IMR-90 (cell line): Measurements from ENCODE around the gene DPM1. TPM values are rescaled to one million over a fixed set of nuclear protein-coding genes. Genes with fewer than 3 reads are reported as not detected.

Experiments
- ATAC-seq: fragments of 200-7000 bp; cut with Tn5 transposase; 2 replicates; pipeline ENCODE4 v1.9.1; 2020; ENCODE audit warnings: low read depth, mild to moderate bottlenecking, moderate library complexity
- BruUV-seq: library from RNA; stranded (reverse); fragments of 400-500 nt; replicated peaks from 2 replicates; lab custom pipeline; 2021; lab: Mats Ljungman, UMichigan
- CTCF ChIA-PET: fragments of 300-600 bp; formaldehyde crosslinking; extraction: SDS; loops from one replicate; lab custom pipeline; 2021; ENCODE audit warnings: antibody characterized with exemption; lab: Yijun Ruan, JAX
- POLR2A ChIA-PET: fragments of 300-600 bp; sonication (Branson Sonifier 250); formaldehyde crosslinking; loops from one replicate; lab custom pipeline; 2022; ENCODE audit warnings: antibody characterized with exemption; ENCODE audit not compliant: unreplicated experiment; lab: Charles Lee
- DNase-seq: peaks from one replicate; pipeline ENCODE4 v3.0.0; 2013
- H2AFZ ChIP-seq: replicated peaks from 2 replicates; pipeline ENCODE3; 2013; ENCODE audit warnings: low read length, mild to moderate bottlenecking; ENCODE audit not compliant: poor library complexity
- H2AK5ac ChIP-seq: 2 replicates; pipeline ENCODE4 v1.6.1; 2013; ENCODE audit warnings: low read depth, low read length, inconsistent platforms
- H2AK9ac ChIP-seq: replicated peaks from 2 replicates; pipeline ENCODE3; 2013; ENCODE audit warnings: mild to moderate bottlenecking, low read depth, low read length, moderate library complexity; ENCODE audit not compliant: poor library complexity
- H2BK120ac ChIP-seq: 2 replicates; pipeline ENCODE4 v1.6.1; 2013; ENCODE audit warnings: low read depth, low read length, inconsistent platforms
- H2BK15ac ChIP-seq: 3 replicates; pipeline ENCODE4 v1.6.1; 2013; ENCODE audit warnings: low read depth, low read length, inconsistent platforms
- H2BK20ac ChIP-seq: 2 replicates; pipeline ENCODE4 v1.6.1; 2013; ENCODE audit warnings: low read depth, mild to moderate bottlenecking, inconsistent platforms, low read length, moderate library complexity
- H2BK5ac ChIP-seq: 2 replicates; pipeline ENCODE4 v1.6.1; 2013; ENCODE audit warnings: mild to moderate bottlenecking, low read depth, low read length, inconsistent platforms; ENCODE audit not compliant: poor library complexity, severe bottlenecking
- H3K14ac ChIP-seq: replicated peaks from 2 replicates; pipeline ENCODE4 v1.6.1; 2013; ENCODE audit warnings: low read depth, low read length, inconsistent platforms
- H3K18ac ChIP-seq: 2 replicates; pipeline ENCODE4 v1.6.1; 2013; ENCODE audit warnings: low read depth, low read length, control low read depth
- H3K23ac ChIP-seq: 2 replicates; pipeline ENCODE4 v1.6.1; 2013; ENCODE audit warnings: low read depth, low read length, inconsistent platforms
- H3K27ac ChIP-seq: 2 replicates; pipeline ENCODE4 v1.5.1; 2013; ENCODE audit warnings: mild to moderate bottlenecking, control low read depth, low read length; ENCODE audit not compliant: insufficient read depth
- H3K27me3 ChIP-seq: 2 replicates; pipeline ENCODE4 v1.6.1; 2013; ENCODE audit warnings: low read length; ENCODE audit not compliant: control insufficient read depth, insufficient read depth
- H3K36me3 ChIP-seq: 2 replicates; pipeline ENCODE4 v1.6.1; 2013; ENCODE audit warnings: low read length, mixed read lengths; ENCODE audit not compliant: control insufficient read depth, insufficient read depth
- H3K4ac ChIP-seq: 2 replicates; pipeline ENCODE4 v1.6.1; 2013; ENCODE audit warnings: low read depth, low read length, inconsistent platforms
- H3K4me1 ChIP-seq: 2 replicates; pipeline ENCODE4 v1.6.1; 2013; ENCODE audit warnings: low read length, mixed read lengths; ENCODE audit not compliant: control insufficient read depth, insufficient read depth
- H3K4me2 ChIP-seq: 2 replicates; pipeline ENCODE4 v1.6.1; 2013; ENCODE audit warnings: low read depth, mild to moderate bottlenecking, control low read depth, low read length, moderate library complexity
- H3K4me3 ChIP-seq: 2 replicates; pipeline ENCODE4 v1.5.1; 2013; ENCODE audit warnings: low read depth, mild to moderate bottlenecking, control low read depth, low read length, moderate library complexity; ENCODE audit not compliant: insufficient read depth
- H3K56ac ChIP-seq: 2 replicates; pipeline ENCODE4 v1.6.1; 2013; ENCODE audit warnings: low read length, inconsistent platforms; ENCODE audit not compliant: insufficient read depth; ENCODE audit errors: extremely low read depth
- H3K79me1 ChIP-seq, 2 experiments: 2 replicates each; pipeline ENCODE4 v1.6.1; 2013; ENCODE audit warnings: low read length in 2 of 2, inconsistent platforms in 1 of 2, low read depth in 1 of 2
- H3K9ac ChIP-seq: 2 replicates; pipeline ENCODE4 v1.6.1; 2013; ENCODE audit warnings: low read depth, low read length, control low read depth
- H3K9me1 ChIP-seq: 2 replicates; pipeline ENCODE4 v1.6.1; 2013; ENCODE audit warnings: low read length, inconsistent platforms; ENCODE audit not compliant: insufficient read depth
- H3K9me3 ChIP-seq: 2 replicates; pipeline ENCODE4 v1.6.1; 2013; ENCODE audit warnings: low read length; ENCODE audit not compliant: control insufficient read depth, insufficient read depth
- H4K20me1 ChIP-seq: 2 replicates; pipeline ENCODE4 v1.6.1; 2013; ENCODE audit warnings: low read length, inconsistent platforms; ENCODE audit not compliant: insufficient read depth
- H4K5ac ChIP-seq: 2 replicates; pipeline ENCODE4 v1.6.1; 2013; ENCODE audit warnings: mild to moderate bottlenecking, low read depth, low read length, control low read depth
- H4K8ac ChIP-seq, 2 experiments: 2 replicates each; pipeline ENCODE4 v1.6.1; 2013; ENCODE audit warnings: low read depth in 2 of 2, low read length in 2 of 2, control low read depth in 1 of 2, inconsistent platforms in 1 of 2
- H4K91ac ChIP-seq: 2 replicates; pipeline ENCODE4 v1.6.1; 2013; ENCODE audit warnings: low read depth, low read length, inconsistent platforms; ENCODE audit not compliant: insufficient read depth
- BHLHE40 ChIP-seq: fragments of 150-350 bp; IDR thresholded peaks from 2 replicates; pipeline ENCODE4 v1.6.1; 2016; ENCODE audit warnings: mild to moderate bottlenecking, low read depth, low read length
- CEBPB ChIP-seq: IDR thresholded peaks from 2 replicates; pipeline ENCODE4 v1.6.1; 2012; ENCODE audit warnings: low read depth, low read length, improper control_type of control experiment
- CHD1 ChIP-seq: IDR thresholded peaks from 2 replicates; pipeline ENCODE4 v1.6.1; 2012; ENCODE audit warnings: low read depth, low read length, improper control_type of control experiment
- CTCF ChIP-seq: conservative IDR thresholded peaks from 2 replicates; pipeline ENCODE4 v1.5.1; 2012; ENCODE audit warnings: mild to moderate bottlenecking, low read depth, low read length, improper control_type of control experiment
- ELK1 ChIP-seq: fragments of 150-350 bp; IDR thresholded peaks from 2 replicates; pipeline ENCODE4 v1.6.1; 2016; ENCODE audit warnings: low read depth, mild to moderate bottlenecking, low read length, moderate library complexity, borderline replicate concordance
- FOS ChIP-seq: fragments of 150-350 bp; IDR thresholded peaks from 2 replicates; pipeline ENCODE4 v1.6.1; 2016; ENCODE audit warnings: low read depth, low read length
- MAFK ChIP-seq: IDR thresholded peaks from 2 replicates; pipeline ENCODE4 v1.6.1; 2012; ENCODE audit warnings: low read depth, low read length, improper control_type of control experiment
- MAZ ChIP-seq: IDR thresholded peaks from 2 replicates; pipeline ENCODE4 v1.6.1; 2012; ENCODE audit warnings: low read depth, mild to moderate bottlenecking, low read length, improper control_type of control experiment, moderate library complexity, borderline replicate concordance
- MXI1 ChIP-seq: IDR thresholded peaks from 2 replicates; pipeline ENCODE4 v1.6.1; 2012; ENCODE audit warnings: low read depth, mild to moderate bottlenecking, low read length, moderate library complexity, borderline replicate concordance
- NFE2L2 ChIP-seq: fragments of 150-350 bp; IDR thresholded peaks from 2 replicates; pipeline ENCODE4 v1.6.1; 2016; ENCODE audit warnings: low read depth, mild to moderate bottlenecking, low read length
- POLR2A ChIP-seq: IDR thresholded peaks from 2 replicates; pipeline ENCODE4 v1.6.1; 2012; ENCODE audit warnings: mild to moderate bottlenecking, low read depth, low read length
- RAD21 ChIP-seq: IDR thresholded peaks from 2 replicates; pipeline ENCODE4 v1.6.1; 2012; ENCODE audit warnings: low read length, improper control_type of control experiment
- RCOR1 ChIP-seq: IDR thresholded peaks from 2 replicates; pipeline ENCODE4 v1.6.1; 2012; ENCODE audit warnings: mild to moderate bottlenecking, low read length, improper control_type of control experiment; ENCODE audit not compliant: insufficient replicate concordance
- RFX5 ChIP-seq: IDR thresholded peaks from 2 replicates; pipeline ENCODE4 v1.8.0; 2012; ENCODE audit warnings: low read depth, mild to moderate bottlenecking, low read length, moderate library complexity
- SMC3 ChIP-seq: fragments of 150-350 bp; IDR thresholded peaks from 2 replicates; pipeline ENCODE4 v1.6.1; 2016; ENCODE audit warnings: low read depth, mild to moderate bottlenecking, antibody characterized with exemption, low read length, moderate library complexity
- USF2 ChIP-seq: fragments of 150-350 bp; IDR thresholded peaks from 2 replicates; pipeline ENCODE4 v1.6.1; 2017; ENCODE audit warnings: mild to moderate bottlenecking, antibody characterized with exemption, low read length, low read depth
- WGBS, 2 experiments: methylation state at CpG; one replicate each; pipeline versions ENCODE4 v1.1.5 to v1.1.7; 2013; ENCODE audit warnings: missing lambda C conversion rate in 2 of 2; ENCODE audit not compliant: insufficient read length in 1 of 2; ENCODE audit errors: extremely low coverage in 2 of 2; 5-methylcytosine and 5-hydroxymethylcytosine counted together
- dilution Hi-C: fragments of 300-500 bp; cut with HindIII; formaldehyde crosslinking; loops from one replicate; pipeline ENCODE4 v1.14.3; 2018; ENCODE audit warnings: low sequenced_read_pairs; ENCODE audit not compliant: unreplicated experiment
- in situ Hi-C: fragments of 300-500 bp; cut with MboI; formaldehyde crosslinking; loops from 3 replicates; pipeline ENCODE4 v1.14.3; 2019; ENCODE audit warnings: low sequenced_read_pairs, inconsistent platforms, mixed read lengths
- intact Hi-C: fragments of 100-400 bp; cut with micrococcal nuclease; formaldehyde crosslinking; loops from 2 replicates; pipeline ENCODE4 v1.10.0; 2022
- polyA plus RNA-seq, 3 experiments: library from polyadenylated mRNA; depleted of rRNA; stranded (reverse); fragments of >200 nt; gene quantifications; 2 replicates each; pipeline ENCODE4 v1.2.3, GENCODE V29; 2012; ENCODE audit warnings: low replicate concordance in 1 of 3
- total RNA-seq: library from RNA; depleted of rRNA; stranded (reverse); fragments of >200 nt; gene quantifications from 2 replicates; pipeline ENCODE4 v1.2.3, GENCODE V29; 2012

Gene DPM1
- total and polyA plus RNA-seq, 2 of the 4 experiments (the other 2 are of a cell fraction) = 59.1 to 89.1 TPM

GRCh38 chr20:51004781-51005180 is 46.4 kb upstream of the DPM1 start:
- H3K79me1 ChIP-seq = peaks cover 17 to 22% of the 10 kb centered on the region in 2 experiments
- no peaks in the 10 kb centered on the region for H3K9me1 ChIP-seq
- no peak overlapping the region for H2BK5ac ChIP-seq
- H3K36me3 ChIP-seq = peaks cover 27% of the 10 kb centered on the region
- no peak overlapping the region for H3K23ac ChIP-seq
- BruUV-seq = no TSS peak
- DNase-seq = no peak
- no peak overlapping the region for H3K9ac ChIP-seq
- no peaks in the 10 kb centered on the region for H3K9me3 ChIP-seq
- H4K8ac ChIP-seq = no peak overlapping the region
- no peak overlapping the region for H2BK120ac ChIP-seq
- no peak overlapping the region for H4K5ac ChIP-seq
- H3K4me1 ChIP-seq = no peaks in the 10 kb centered on the region
- intact Hi-C loops (no loop called here), dilution Hi-C loops (no loop called here), in situ Hi-C loops (no loop called here)
- H2AK5ac ChIP-seq = no peak overlapping the region
- H3K18ac ChIP-seq = no peak overlapping the region
- no peak overlapping the region for H3K4me2 ChIP-seq
- H2AK9ac ChIP-seq = no peak overlapping the region
- TF ChIP-seq SMC3 (no peak), BHLHE40 (no peak), RCOR1 (no peak), CTCF (no peak), CHD1 (no peak), RFX5 (no peak), CEBPB (no peak), USF2 (no peak), POLR2A (no peak), ELK1 (no peak), MAZ (no peak), NFE2L2 (no peak), MAFK (no peak), RAD21 (no peak), MXI1 (no peak), FOS (no peak)
- H2BK20ac ChIP-seq = no peak overlapping the region
- no peak overlapping the region for H3K56ac ChIP-seq
- no peaks in the 10 kb centered on the region for H3K27me3 ChIP-seq
- H3K4ac ChIP-seq = no peak overlapping the region
- 100% methylated on average over 3 of the region's 9 CpGs; no CpG with 5 or more reads in 1 of the 2 experiments for WGBS, 2 experiments
- ChIA-PET POLR2A (no interaction called here), CTCF (no interaction called here)
- no peaks in the 10 kb centered on the region; the same call in none of the 2 replicates for H4K20me1 ChIP-seq
- H2AFZ ChIP-seq = no peak overlapping the region
- H2BK15ac ChIP-seq = no peak overlapping the region
- H3K27ac ChIP-seq = no peak overlapping the region
- ATAC-seq = no peak
- H3K4me3 ChIP-seq = no peak overlapping the region
- no peak overlapping the region for H3K14ac ChIP-seq
- H4K91ac ChIP-seq = no peak overlapping the region
